Keratinocyte (primary cell): Measurements from ENCODE around the gene GLDN.

Source experiments
- CTCF ChIP-seq, 3 experiments: IDR thresholded peaks in 1 of 3; conservative IDR thresholded peaks in 1 of 3; optimal IDR thresholded peaks in 1 of 3; 2 replicates in 2 of 3; 3 replicates in 1 of 3; pipeline versions ENCODE3 to v1.5.1; 2011; ENCODE audit warnings: low read length in 3 of 3, mild to moderate bottlenecking in 3 of 3, moderate library complexity in 2 of 3, control low read depth in 1 of 3, inconsistent platforms in 1 of 3; ENCODE audit not compliant: insufficient read depth in 2 of 3; ENCODE audit errors: extremely low read depth in 1 of 3
- EZH2 ChIP-seq: IDR thresholded peaks from one replicate; pipeline ENCODE4 v1.6.1; 2012; ENCODE audit warnings: inconsistent platforms, mild to moderate bottlenecking, low read length, moderate library complexity

- TF ChIP-seq CTCF (optimal IDR thresholded peaks at IDR 0.05 in 1 of 3, IDR thresholded peaks at IDR 0.05 in 1 of 3, conservative IDR thresholded peaks at IDR 0.05 in 1 of 3; ENCODE audit: extremely low read depth in 1 of 3, insufficient read depth in 2 of 3, low read length in 3 of 3) = no peak
- TF ChIP-seq EZH2 = no peak
Measured at GRCh38 chr15:51302480-51302879, 39.0 kb upstream of the GLDN start.
